Osteoblast (primary cell): ENCODE measurements around the gene CHD9NB. TPM values are rescaled to one million over a fixed set of nuclear protein-coding genes. Genes with fewer than 3 reads are reported as not detected.

Source experiments
- DNase-seq: peaks from one replicate; pipeline ENCODE4 v3.0.0; 2011; ENCODE audit warnings: low spot score, mixed read lengths; ENCODE audit not compliant: insufficient read length; ENCODE audit errors: missing footprints
- H2AFZ ChIP-seq: 2 replicates; pipeline ENCODE4 v1.6.0; 2011; ENCODE audit warnings: mild to moderate bottlenecking, low read length
- H3K27ac ChIP-seq: 2 replicates; pipeline ENCODE4 v1.5.1; 2011; ENCODE audit warnings: mild to moderate bottlenecking, low read depth, low read length, moderate library complexity
- H3K27me3 ChIP-seq: 2 replicates; pipeline ENCODE4 v1.6.0; 2012; ENCODE audit warnings: mild to moderate bottlenecking, control low read depth, inconsistent platforms, low read length, moderate library complexity; ENCODE audit not compliant: insufficient read depth
- H3K36me3 ChIP-seq: 2 replicates; pipeline ENCODE4 v1.5.1; 2011; ENCODE audit warnings: mild to moderate bottlenecking, low read length, control low read depth, moderate library complexity; ENCODE audit not compliant: insufficient read depth
- H3K4me1 ChIP-seq: 2 replicates; pipeline ENCODE4 v1.5.1; 2011; ENCODE audit warnings: mild to moderate bottlenecking, low read length, control low read depth, moderate library complexity; ENCODE audit not compliant: insufficient read depth
- H3K4me2 ChIP-seq: 2 replicates; pipeline ENCODE4 v1.6.0; 2011; ENCODE audit warnings: mild to moderate bottlenecking, low read length; ENCODE audit not compliant: insufficient read depth
- H3K4me3 ChIP-seq: fragments of 200-600 bp; sonication (generic); 3 replicates; pipeline ENCODE4 v1.5.1; 2012; ENCODE audit warnings: mild to moderate bottlenecking, low read length, inconsistent platforms; ENCODE audit not compliant: insufficient read depth
- H3K79me2 ChIP-seq: 2 replicates; pipeline ENCODE4 v1.6.0; 2012; ENCODE audit warnings: mild to moderate bottlenecking, low read length, control low read depth, inconsistent platforms; ENCODE audit not compliant: insufficient read depth
- H3K9me3 ChIP-seq: 2 replicates; pipeline ENCODE4 v1.5.1; 2011; ENCODE audit warnings: low read depth, low read length, control low read depth
- H4K20me1 ChIP-seq: 2 replicates; pipeline ENCODE4 v1.6.0; 2012; ENCODE audit warnings: mild to moderate bottlenecking, low read length, control low read depth; ENCODE audit not compliant: insufficient read depth
- CTCF ChIP-seq: IDR thresholded peaks from 2 replicates; pipeline ENCODE4 v1.5.1; 2011; ENCODE audit warnings: mild to moderate bottlenecking, low read depth, low read length, moderate library complexity; ENCODE audit errors: extremely low read depth
- total RNA-seq: library from RNA; depleted of rRNA; stranded (reverse); fragments of >200 nt; gene quantifications from 2 replicates; pipeline ENCODE4 v1.2.3, GENCODE V29; 2012

Gene CHD9NB
- total RNA-seq, 1 donor, result 1.1 TPM

GRCh38 chr16:53007095-53007494 lies 45.6 kb downstream of the CHD9NB start:
- Histone ChIP-seq H4K20me1 (no peaks in the 10 kb centered on the region), H3K79me2 (no peaks in the 10 kb centered on the region), H2AFZ (no peak overlapping the region), H3K27me3 (no peaks in the 10 kb centered on the region), H3K36me3 (no peaks in the 10 kb centered on the region), H3K4me2 (no peak overlapping the region), H3K27ac (no peak overlapping the region), H3K9me3 (no peaks in the 10 kb centered on the region), H3K4me3 (no peak overlapping the region), H3K4me1 (no peaks in the 10 kb centered on the region)
- no peak for DNase-seq
- no peak for TF ChIP-seq CTCF

- no peak for DNase-seq
- H3K27ac ChIP-seq, result no peak overlapping the region
- no peaks in the 10 kb centered on the region for H3K9me3 ChIP-seq
- H3K4me2 ChIP-seq, result no peak overlapping the region
- H3K27me3 ChIP-seq, result no peaks in the 10 kb centered on the region
- H4K20me1 ChIP-seq, result no peaks in the 10 kb centered on the region
- no peaks in the 10 kb centered on the region for H3K4me1 ChIP-seq
- no peak overlapping the region for H3K4me3 ChIP-seq
- no peaks in the 10 kb centered on the region for H3K79me2 ChIP-seq
- no peak for TF ChIP-seq CTCF
- no peaks in the 10 kb centered on the region for H3K36me3 ChIP-seq
- no peak overlapping the region for H2AFZ ChIP-seq
Observed at GRCh38 chr16:52997922-52998321, 54.8 kb downstream of the CHD9NB start.

GRCh38 chr16:52994942-52995341 lies 57.8 kb downstream of the CHD9NB start:
- Histone ChIP-seq H3K36me3 (no peaks in the 10 kb centered on the region), H3K27me3 (no peaks in the 10 kb centered on the region), H3K27ac (no peak overlapping the region), H4K20me1 (no peaks in the 10 kb centered on the region), H3K4me2 (no peak overlapping the region), H3K4me3 (no peak overlapping the region), H3K4me1 (no peaks in the 10 kb centered on the region), H3K79me2 (no peaks in the 10 kb centered on the region), H3K9me3 (no peaks in the 10 kb centered on the region), H2AFZ (no peak overlapping the region)
- TF ChIP-seq CTCF, result no peak
- DNase-seq, result no peak

- Histone ChIP-seq H3K4me1 (no peaks in the 10 kb centered on the region), H2AFZ (no peak overlapping the region), H4K20me1 (no peaks in the 10 kb centered on the region), H3K9me3 (no peaks in the 10 kb centered on the region), H3K36me3 (no peaks in the 10 kb centered on the region), H3K27me3 (no peaks in the 10 kb centered on the region), H3K27ac (no peak overlapping the region), H3K4me2 (no peak overlapping the region), H3K4me3 (no peak overlapping the region), H3K79me2 (no peaks in the 10 kb centered on the region)
- TF ChIP-seq CTCF, result no peak
- DNase-seq, result no peak
Observed at GRCh38 chr16:52993179-52993578, 59.5 kb downstream of the CHD9NB start.
